GM12801 (cell line): ENCODE measurements around the gene GMEB2.

Experiments used
- CTCF ChIP-seq: IDR thresholded peaks from one replicate; pipeline ENCODE4 v1.5.1; 2011; ENCODE audit warnings: control low read depth; ENCODE audit not compliant: insufficient read length; ENCODE audit errors: extremely low read depth

GMEB2 gene

GRCh38 chr20:63596423-63596822 is 30.5 kb downstream of the GMEB2 start:
- no peak for TF ChIP-seq CTCF

GRCh38 chr20:63595416-63596127 is 31.3 kb downstream of the GMEB2 start:
- TF ChIP-seq CTCF = no peak

- no peak for TF ChIP-seq CTCF
Observed at GRCh38 chr20:63594043-63594561, 32.8 kb downstream of the GMEB2 start.

- no peak for TF ChIP-seq CTCF
Observed at GRCh38 chr20:63592661-63593060, 34.2 kb downstream of the GMEB2 start.

- TF ChIP-seq CTCF = no peak
Observed at GRCh38 chr20:63591786-63592355, 35.0 kb downstream of the GMEB2 start.

GRCh38 chr20:63591147-63591533 is 35.8 kb downstream of the GMEB2 start:
- no peak for TF ChIP-seq CTCF

GRCh38 chr20:63590218-63591146 is 36.4 kb downstream of the GMEB2 start:
- TF ChIP-seq CTCF = no peak
